ENCODE measurements around the gene KRT73. TPM values are rescaled to one million over a fixed set of nuclear protein-coding genes. Genes with fewer than 3 reads are reported as not detected.

KRT73 gene
- total and polyA plus RNA-seq, 4 donors = not detected

- TF ChIP-seq ATF3 (IDR thresholded peaks at IDR 0.05) (no peak), EGR1 (IDR thresholded peaks at IDR 0.05; ENCODE audit: low read depth in 2 of 2) (no peak), ZBTB33 (IDR thresholded peaks at IDR 0.05) (no peak), YY1 (IDR thresholded peaks at IDR 0.05) (no peak), HNF4A (conservative IDR thresholded peaks at IDR 0.05) (no peak), RXRA (IDR thresholded peaks at IDR 0.05) (no peak), MAX (IDR thresholded peaks at IDR 0.05) (no peak)
- 87% methylated on average over 7 of the region's 7 CpGs for WGBS
- Histone ChIP-seq H3K4me1 (ENCODE audit: control insufficient read depth in 4 of 4, insufficient read depth in 4 of 4, low read length in 3 of 4) (no peaks in the 10 kb centered on the region), H3K9me3 (ENCODE audit: control insufficient read depth in 4 of 4, low read length in 3 of 4) (no peaks in the 10 kb centered on the region), H3K9ac (ENCODE audit: low read depth in 1 of 2, low read length in 2 of 2) (no peak overlapping the region), H3K36me3 (ENCODE audit: control insufficient read depth in 4 of 4, insufficient read depth in 3 of 4, low read depth in 1 of 4, low read length in 3 of 4) (no peaks in the 10 kb centered on the region), H3K27me3 (ENCODE audit: control insufficient read depth in 4 of 4, insufficient read depth in 4 of 4, low read length in 3 of 4) (peaks cover 0 to 4% (median 3%) of the 10 kb centered on the region in 4 donors), H3K27ac (ENCODE audit: low read depth in 1 of 2, low read length in 2 of 2) (no peak overlapping the region), H3K4me3 (ENCODE audit: low read depth in 1 of 3, low read length in 3 of 3) (no peak overlapping the region)
- no peak for DNase-seq (ENCODE audit: low spot score)
Measured at GRCh38 chr12:52606581-52607218, 11.7 kb downstream of the KRT73 start.

- no peak for DNase-seq (ENCODE audit: low spot score)
- H3K4me1 ChIP-seq (ENCODE audit: control insufficient read depth in 4 of 4, insufficient read depth in 4 of 4, low read length in 3 of 4) = no peaks in the 10 kb centered on the region
- H3K4me3 ChIP-seq (ENCODE audit: low read depth in 1 of 3, low read length in 3 of 3) = no peak overlapping the region
- TF ChIP-seq NR2F2 (IDR thresholded peaks at IDR 0.05) = no peak
- no peak for TF ChIP-seq JUND (IDR thresholded peaks at IDR 0.05)
- no peak for TF ChIP-seq SP1 (IDR thresholded peaks at IDR 0.05)
- TF ChIP-seq GABPA (IDR thresholded peaks at IDR 0.05 in 1 of 2, conservative IDR thresholded peaks at IDR 0.05 in 1 of 2) = no peak
- TF ChIP-seq RXRA (IDR thresholded peaks at IDR 0.05) = no peak
- TF ChIP-seq YY1 (IDR thresholded peaks at IDR 0.05) = no peak
- TF ChIP-seq REST (IDR thresholded peaks at IDR 0.05) = no peak
- TF ChIP-seq RAD21 (IDR thresholded peaks at IDR 0.05) = no peak
- TF ChIP-seq FOXA1 (IDR thresholded peaks at IDR 0.05) = no peak
- TF ChIP-seq FOXA2 (IDR thresholded peaks at IDR 0.05) = no peak
- no peak for TF ChIP-seq EGR1 (IDR thresholded peaks at IDR 0.05; ENCODE audit: low read depth in 2 of 2)
- no peak for TF ChIP-seq TAF1 (conservative IDR thresholded peaks at IDR 0.05)
- TF ChIP-seq CTCF (IDR thresholded peaks at IDR 0.05; ENCODE audit: low read depth, low read length, missing input control) = no peak
- no peak for TF ChIP-seq HNF4G (IDR thresholded peaks at IDR 0.05)
- TF ChIP-seq MAX (IDR thresholded peaks at IDR 0.05) = no peak
- no peaks in the 10 kb centered on the region for H3K9me3 ChIP-seq (ENCODE audit: control insufficient read depth in 4 of 4, low read length in 3 of 4)
- no peak overlapping the region for H3K9ac ChIP-seq (ENCODE audit: low read depth in 1 of 2, low read length in 2 of 2)
- 69% methylated on average over 3 of the region's 3 CpGs for WGBS
- H3K27ac ChIP-seq (ENCODE audit: low read depth in 1 of 2, low read length in 2 of 2) = no peak overlapping the region
- H3K36me3 ChIP-seq (ENCODE audit: control insufficient read depth in 4 of 4, insufficient read depth in 3 of 4, low read depth in 1 of 4, low read length in 3 of 4) = no peaks in the 10 kb centered on the region
- peaks cover 0 to 5% (median 3%) of the 10 kb centered on the region in 4 donors for H3K27me3 ChIP-seq (ENCODE audit: control insufficient read depth in 4 of 4, insufficient read depth in 4 of 4, low read length in 3 of 4)
Measured at GRCh38 chr12:52606096-52606495, 12.3 kb downstream of the KRT73 start.
